Anterior cingulate cortex (tissue), 58 donors: Measurements from ENCODE around the gene CD151.

ENCODE experiments used
- DNase-seq, 58 donors: peaks; one replicate each; lab custom pipeline; 2025; lab: John Stamatoyannopoulos, UW

The CD151 gene

GRCh38 chr11:839280-839623 lies 6.5 kb downstream of the CD151 start:
- DNase-seq, result no peak

DNA sequence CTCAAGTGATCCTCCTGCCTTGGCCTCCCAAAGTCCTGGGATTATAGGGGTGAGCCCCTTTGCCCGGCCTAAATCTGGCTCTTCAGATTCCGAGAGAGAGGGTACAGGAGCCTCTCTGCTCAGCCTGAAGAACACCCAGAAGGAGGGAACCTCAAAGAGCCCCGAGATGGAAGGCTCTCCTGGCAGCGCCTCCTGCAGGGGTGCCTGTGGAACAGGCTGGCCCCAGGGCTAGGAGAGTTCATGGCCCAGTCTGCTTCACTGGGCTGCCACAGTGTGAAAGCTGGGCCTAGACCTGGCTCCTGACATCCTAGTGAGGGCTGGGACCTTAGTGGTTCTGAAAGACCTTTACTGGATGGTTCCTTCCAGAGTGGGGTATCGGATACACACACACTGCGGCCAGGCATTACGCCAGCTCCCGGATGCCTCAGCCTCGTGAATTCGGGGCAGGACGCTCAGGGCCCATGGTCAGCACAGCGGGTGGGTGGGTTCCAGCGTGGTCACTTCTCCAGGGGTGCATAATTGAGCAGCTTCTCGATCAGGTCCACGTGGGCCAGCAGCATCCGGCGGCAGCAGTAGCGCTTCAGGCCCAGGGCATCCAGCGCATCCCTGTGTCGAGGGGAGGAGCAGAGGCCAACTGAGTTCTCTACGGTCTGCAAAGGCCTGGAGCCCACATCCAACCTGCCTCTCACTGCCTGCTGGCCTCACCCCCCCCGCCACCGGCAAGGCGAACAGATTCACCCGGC lies 7.3 kb downstream of the CD151 start:
- DNase-seq, result no peak

DNA sequence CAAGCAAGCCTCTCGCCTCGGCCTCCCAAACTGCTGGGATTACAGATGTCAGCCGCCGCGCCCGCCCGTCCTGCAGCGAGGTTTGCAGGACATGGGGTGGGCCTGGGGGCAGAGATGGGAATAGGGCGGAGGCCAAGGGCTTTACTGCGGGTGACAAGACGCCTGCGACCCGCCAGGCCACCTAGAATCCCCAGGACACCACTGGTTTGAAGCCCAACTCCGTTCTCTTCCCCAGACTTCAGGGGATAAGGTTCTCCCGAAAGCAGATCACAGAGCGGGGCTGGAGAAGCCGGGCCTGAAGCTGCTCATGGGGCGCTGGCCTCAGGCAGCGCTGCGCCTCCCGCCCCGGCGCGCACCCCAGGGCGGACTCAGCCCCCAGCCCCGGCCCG lies 9.2 kb downstream of the CD151 start:
- no peak for DNase-seq

DNA sequence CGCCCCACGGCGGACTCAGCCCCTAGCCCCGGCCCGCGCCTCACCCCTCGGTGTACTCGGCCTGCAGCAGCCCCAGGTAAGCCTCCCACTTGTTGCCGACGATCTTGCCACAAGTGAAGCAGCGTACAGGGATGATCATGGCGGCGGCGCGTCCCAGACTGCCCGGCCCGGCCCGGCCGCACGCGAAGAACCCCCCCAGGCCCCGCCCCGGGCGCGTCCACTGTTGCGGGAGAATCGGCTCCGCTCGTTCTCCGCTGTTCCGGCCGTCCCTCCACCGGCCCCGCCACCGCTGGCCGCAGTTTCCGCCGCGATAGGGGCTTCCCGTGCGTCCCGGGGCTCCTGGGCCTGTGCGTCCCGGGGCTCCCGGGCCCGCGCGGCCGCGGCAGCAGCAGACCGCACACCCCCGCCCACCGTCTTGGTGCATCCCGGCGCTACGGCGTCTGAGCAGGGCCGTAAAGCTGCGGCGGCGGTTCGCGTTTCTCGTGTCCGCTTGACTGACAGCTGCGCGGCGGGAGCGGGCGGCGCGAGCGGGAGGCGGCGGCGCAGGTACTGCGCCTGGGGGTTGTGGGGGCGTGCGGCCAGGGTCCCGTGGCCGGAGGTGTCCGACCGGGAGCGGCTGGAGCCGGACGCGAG lies 9.7 kb downstream of the CD151 start, which contains the start of the genes POLR2L and TSPAN4:
Gene POLR2L, minus strand, starts transcription at position 160 of the 633 bp plus-strand sequence. Its CDS starts 21 bp downstream, at position 139.
Gene TSPAN4, plus strand, starts transcription at position 483 of the 633 bp plus-strand sequence. CDS start 7,453 bp downstream, outside the sequence.
- peak in 57 of 58 donors; percentile 53 to 94 (median 83) for DNase-seq

DNA sequence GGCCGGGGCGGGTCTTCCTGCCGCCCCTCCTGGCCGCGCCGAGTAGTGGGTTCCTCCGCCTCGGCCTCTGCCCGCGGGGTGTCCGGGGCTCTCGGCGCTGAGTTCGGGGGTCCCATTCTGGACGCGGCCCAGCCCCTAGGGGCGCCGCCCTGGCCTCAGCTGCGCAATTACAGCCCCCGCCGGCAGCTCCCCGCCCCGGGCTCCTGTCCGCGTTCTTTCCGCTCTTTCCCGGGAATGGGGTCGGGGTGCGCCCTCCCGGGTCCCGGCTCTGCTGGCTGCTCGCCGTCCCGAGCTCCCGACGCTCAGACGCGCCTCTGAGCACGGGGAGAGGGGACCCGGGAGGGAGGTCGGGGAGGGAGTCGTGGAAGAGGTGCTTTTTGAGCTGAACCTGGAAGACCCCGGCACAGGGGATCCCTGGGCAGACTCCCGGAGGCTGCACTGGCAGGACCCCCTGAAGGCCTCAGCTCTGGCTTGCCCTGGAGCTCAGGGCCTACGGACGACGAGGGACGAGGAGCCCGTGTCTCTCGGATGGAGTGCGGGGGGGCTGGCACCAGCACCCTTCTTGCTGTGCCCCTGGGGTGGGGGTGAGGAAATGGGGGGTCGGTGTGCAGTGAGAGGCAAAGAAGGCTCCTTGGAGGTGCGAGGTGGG lies 10.5 kb downstream of the CD151 start:
- no peak for DNase-seq

DNA sequence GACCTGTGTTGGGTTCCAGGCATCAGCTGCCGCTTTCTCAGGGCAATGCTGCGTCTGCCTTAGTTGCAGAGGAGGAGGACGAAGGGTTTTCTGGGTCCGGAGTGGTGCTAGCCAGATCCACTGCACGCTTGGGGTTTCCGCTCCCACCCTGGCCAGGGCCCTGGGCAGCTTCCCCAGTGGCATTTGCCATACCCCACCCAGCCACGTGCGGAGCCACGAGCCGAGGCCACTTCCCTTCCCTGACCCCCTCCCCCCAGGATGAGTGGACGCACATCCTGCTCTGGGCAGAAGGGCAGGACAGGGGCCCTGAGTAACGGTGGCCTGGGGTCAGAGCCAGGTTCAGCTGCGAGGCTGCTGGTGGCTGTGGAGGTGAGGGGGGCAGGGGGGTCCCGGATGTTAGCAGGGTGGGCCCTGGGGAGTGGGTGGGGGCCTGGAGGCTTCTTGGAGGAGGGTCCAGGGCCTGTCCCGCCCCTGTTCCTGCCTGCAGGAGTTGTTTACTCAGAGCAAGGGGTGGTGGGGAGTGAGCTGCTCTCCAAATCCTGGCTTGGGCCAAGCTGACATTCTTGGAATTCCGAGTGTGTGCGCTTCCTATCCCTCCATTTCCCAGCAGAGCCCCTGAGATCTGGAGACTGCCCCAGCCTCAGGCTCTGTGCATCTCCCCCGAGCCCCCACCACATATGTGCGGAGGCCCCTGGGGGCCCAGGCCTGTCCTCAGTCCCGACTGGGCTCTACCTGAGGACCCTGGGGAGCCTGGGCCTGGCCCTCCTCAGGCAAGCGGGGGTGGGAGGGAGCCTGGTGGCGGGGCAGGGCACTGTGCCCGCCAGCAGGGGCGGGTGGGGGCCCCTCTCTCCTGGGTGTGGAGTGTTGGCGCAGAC lies 11.3 kb downstream of the CD151 start:
- peak in 7 of 58 donors; percentile 25 to 43 (median 35) for DNase-seq

- peak in 30 of 58 donors; percentile 21 to 67 (median 36) for DNase-seq
These were observed 12.2 kb downstream of the CD151 start for GRCh38 chr11:844693-845644.

DNA sequence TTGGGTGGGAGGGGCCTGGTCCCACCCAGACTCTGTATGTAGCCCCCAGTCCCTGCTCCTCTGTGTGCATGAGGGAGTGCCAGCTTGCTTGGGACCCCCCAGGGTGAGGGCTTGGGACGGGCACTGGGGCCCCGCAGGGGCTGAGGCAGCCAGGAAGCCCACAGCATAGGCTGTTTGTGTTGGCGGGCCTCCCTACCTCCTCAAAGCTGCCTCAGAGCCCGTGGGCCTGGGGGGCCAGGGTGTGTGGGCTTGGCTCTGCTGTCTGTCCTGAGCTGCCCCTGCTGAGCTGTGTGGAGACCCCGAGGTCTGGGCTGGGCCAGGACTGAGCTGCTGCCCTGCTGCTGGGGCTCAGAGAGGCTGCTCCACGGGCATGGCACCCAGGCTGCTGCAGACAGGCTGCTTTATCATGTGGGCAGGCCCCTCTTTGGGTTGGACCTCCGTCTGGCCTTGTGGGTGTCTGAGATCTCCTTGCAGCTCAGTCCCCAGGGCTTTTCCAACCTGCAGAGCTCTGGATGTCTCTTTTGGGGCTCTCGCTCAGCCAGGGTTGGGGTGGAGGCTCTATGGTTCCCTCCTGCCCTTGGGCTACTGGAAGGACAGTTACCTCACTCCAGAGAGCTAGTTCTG lies 13.2 kb downstream of the CD151 start:
- DNase-seq, result no peak

DNA sequence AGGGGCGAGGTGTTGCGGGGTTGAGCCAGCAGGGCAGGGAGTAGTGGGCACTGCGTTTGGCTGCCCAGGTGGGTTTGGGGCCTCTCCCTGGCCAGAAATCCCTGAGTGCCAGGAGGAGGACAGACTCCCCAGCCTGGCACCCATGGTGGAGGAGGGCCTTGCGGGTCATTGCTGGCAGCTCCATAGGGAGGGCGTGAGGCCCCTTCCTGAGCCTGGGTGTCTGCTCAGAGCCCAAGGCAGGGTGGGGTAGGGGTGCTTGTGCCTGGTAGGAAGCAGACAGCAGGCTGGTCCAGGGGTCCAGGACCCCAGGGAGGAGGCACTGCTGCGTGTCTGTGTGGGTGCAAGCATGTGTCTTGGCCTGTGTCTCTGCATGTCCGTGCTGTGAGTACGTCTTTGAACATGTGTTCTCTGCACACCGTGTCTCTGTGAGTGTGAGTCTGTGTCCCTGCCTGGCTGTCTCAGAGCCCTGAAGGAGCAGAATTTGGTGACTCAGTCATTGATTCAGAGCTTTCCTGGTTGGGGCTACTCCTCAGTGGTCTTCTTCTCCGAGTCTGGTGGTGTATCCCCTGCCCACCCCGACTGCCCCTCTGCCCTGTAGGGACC lies 13.8 kb downstream of the CD151 start:
- no peak for DNase-seq

- no peak for DNase-seq
These were observed 15.1 kb downstream of the CD151 start for GRCh38 chr11:847876-848275.

GRCh38 chr11:848380-848931 lies 15.7 kb downstream of the CD151 start:
- peak in 9 of 58 donors; percentile 10 to 46 (median 23) for DNase-seq

GRCh38 chr11:849104-849824 lies 16.5 kb downstream of the CD151 start:
- DNase-seq, result peak in 1 of 58 donors; percentile 37

GRCh38 chr11:849951-850774 lies 17.4 kb downstream of the CD151 start:
- DNase-seq, result no peak

DNA sequence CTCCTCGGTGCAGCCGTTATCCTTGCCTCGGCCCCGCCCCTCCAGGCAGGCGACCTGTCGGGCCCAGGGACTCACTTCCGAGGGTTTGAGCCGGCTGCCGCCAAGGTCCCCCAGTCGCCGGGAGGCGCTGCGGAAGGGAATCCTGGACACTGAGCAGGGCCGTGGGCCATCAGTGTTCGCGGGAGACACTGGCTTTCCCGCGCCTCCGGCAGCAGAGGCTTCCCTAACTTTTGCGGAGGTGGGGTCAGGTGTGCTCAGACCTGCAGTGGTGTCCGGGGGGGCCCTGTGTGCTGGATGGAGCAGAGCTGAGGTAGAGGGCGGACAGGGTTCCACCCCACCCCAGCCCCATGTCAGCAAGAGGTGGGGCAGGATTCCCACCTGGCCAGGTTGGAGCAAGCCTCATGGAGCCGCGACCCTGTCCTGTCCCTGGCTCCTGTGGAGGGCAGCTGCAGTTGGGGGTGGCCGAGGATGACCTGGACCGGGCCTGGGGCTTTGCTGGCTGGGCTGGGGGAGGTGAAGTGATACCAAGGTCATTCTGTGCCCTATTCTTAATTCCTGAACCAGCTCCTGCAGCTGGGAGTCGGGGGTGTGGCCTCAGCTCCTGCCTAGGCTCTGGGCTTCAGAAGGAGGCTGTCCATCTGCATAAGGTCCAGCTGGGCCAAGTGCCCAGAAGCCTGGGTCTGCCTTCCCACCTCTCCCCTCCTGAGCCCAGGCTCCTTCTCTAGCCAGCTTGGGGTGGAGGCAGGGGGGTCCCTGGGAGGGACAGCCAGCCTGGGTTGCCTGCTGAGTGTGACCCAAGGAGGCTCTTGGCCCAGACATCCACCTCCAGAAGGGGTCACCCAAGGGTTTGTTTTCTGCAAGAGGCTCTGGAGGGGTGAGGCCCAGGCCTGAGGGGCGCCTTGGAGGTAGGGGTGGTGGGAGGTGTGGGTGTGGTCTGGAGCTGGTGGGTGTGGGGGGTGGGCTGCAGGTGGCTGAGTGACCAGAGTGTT lies 18.3 kb downstream of the CD151 start:
- no peak for DNase-seq

DNA sequence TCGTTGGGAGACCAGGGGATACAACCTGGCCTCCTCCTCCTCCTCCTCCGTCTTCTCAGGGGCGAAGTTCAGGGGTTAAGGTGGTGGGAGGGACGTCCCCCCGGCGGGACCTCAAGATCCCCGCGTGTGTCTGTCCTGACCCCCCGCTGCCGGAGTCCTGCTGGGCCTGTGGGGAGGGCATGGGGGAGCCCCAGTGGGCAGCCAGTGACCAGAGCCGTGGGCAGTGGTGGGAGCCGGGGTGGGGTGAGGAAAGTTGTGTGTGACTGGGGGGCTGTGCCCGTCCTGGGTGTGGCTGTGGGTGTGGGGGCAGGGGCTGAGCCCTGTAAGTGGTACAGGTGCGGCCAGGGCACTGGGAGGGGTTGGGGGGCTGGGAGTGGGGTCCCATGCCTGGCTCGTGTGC lies 20.0 kb downstream of the CD151 start:
- no peak for DNase-seq
